ENCODE results near the gene TRAP1. TPM values are rescaled to one million over a fixed set of nuclear protein-coding genes. Genes with fewer than 3 reads are reported as not detected.
A peak's percentile ranks its signal among the peaks of the same experiment; 100 is the strongest.

Gene TRAP1
- total RNA-seq, 2 donors from 2014 or later = 78.1 to 92.9 TPM

- DNase-seq = peak; percentile 59 to 84 (median 78)
- WGBS, 2 donors = 29 to 40% methylated on average over 8 of the region's 8 CpGs
These were observed 21.2 kb upstream of the TRAP1 start for GRCh38 chr16:3738541-3738940.

GRCh38 chr16:3738128-3738527 lies 20.8 kb upstream of the TRAP1 start:
- WGBS, 2 donors = 39 to 55% methylated on average over 5 of the region's 5 CpGs
- no peak for TF ChIP-seq POLR2A (IDR thresholded peaks at IDR 0.05)
- TF ChIP-seq CTCF (IDR thresholded peaks at IDR 0.05) = no peak
- no peak overlapping the region for H3K4me3 ChIP-seq
- H3K4me1 ChIP-seq = peaks cover 26% of the 10 kb centered on the region
- peak; percentile 10 for ATAC-seq
- H3K9me3 ChIP-seq = no peaks in the 10 kb centered on the region
- DNase-seq = peak in 1 of 4 donors; percentile 41
- no peaks in the 10 kb centered on the region for H3K27me3 ChIP-seq
- H3K27ac ChIP-seq = peak overlapping the region in 3 of 4 donors; percentile 44 to 72 (median 69)
- intact Hi-C loops (cut with DNase I) = no loop called here
- H3K36me3 ChIP-seq (replicated peaks in 1 of 2; ENCODE audit: insufficient read depth in 1 of 2, low read depth in 2 of 2) = peaks cover 13 to 39% of the 10 kb centered on the region in 2 donors

More at GRCh38 chr16:3738541-3738940, 21.2 kb upstream of the TRAP1 start:
- TF ChIP-seq POLR2A (IDR thresholded peaks at IDR 0.05) = no peak
- no peak for TF ChIP-seq CTCF (IDR thresholded peaks at IDR 0.05)
- peak overlapping the region; percentile 44 to 78 (median 70) for H3K27ac ChIP-seq
- H3K36me3 ChIP-seq (replicated peaks in 1 of 2; ENCODE audit: insufficient read depth in 1 of 2, low read depth in 2 of 2) = peaks cover 13 to 39% of the 10 kb centered on the region in 2 donors
- H3K4me3 ChIP-seq = no peak overlapping the region
- no peaks in the 10 kb centered on the region for H3K27me3 ChIP-seq
- no peaks in the 10 kb centered on the region for H3K9me3 ChIP-seq
- intact Hi-C loops (cut with DNase I) = no loop called here
- peaks cover 30% of the 10 kb centered on the region for H3K4me1 ChIP-seq
- ATAC-seq = peak; percentile 91

- no peak for TF ChIP-seq POLR2A (IDR thresholded peaks at IDR 0.05)
- no peak for TF ChIP-seq CTCF (IDR thresholded peaks at IDR 0.05)
- Histone ChIP-seq H3K4me1 (peaks cover 21% of the 10 kb centered on the region), H3K27me3 (no peaks in the 10 kb centered on the region), H3K36me3 (replicated peaks in 1 of 2; ENCODE audit: insufficient read depth in 1 of 2, low read depth in 2 of 2) (peaks cover 13 to 40% of the 10 kb centered on the region in 2 donors), H3K9me3 (no peaks in the 10 kb centered on the region), H3K4me3 (no peak overlapping the region), H3K27ac (no peak overlapping the region)
- DNase-seq = no peak
- no peak for ATAC-seq
- 94% methylated on average over 8 of the region's 8 CpGs for WGBS, 2 donors
- intact Hi-C loops (cut with DNase I) = no loop called here
These were observed 19.9 kb upstream of the TRAP1 start for GRCh38 chr16:3737181-3737580.

- ATAC-seq (no peak), DNase-seq (no peak)
- Histone ChIP-seq H3K27ac (no peak overlapping the region), H3K4me3 (no peak overlapping the region), H3K36me3 (replicated peaks in 1 of 2; ENCODE audit: insufficient read depth in 1 of 2, low read depth in 2 of 2) (peaks cover 13 to 49% of the 10 kb centered on the region in 2 donors), H3K9me3 (no peaks in the 10 kb centered on the region), H3K4me1 (peaks cover 21% of the 10 kb centered on the region), H3K27me3 (no peaks in the 10 kb centered on the region)
- intact Hi-C loops (cut with DNase I) = no loop called here
- no peak for TF ChIP-seq POLR2A (IDR thresholded peaks at IDR 0.05)
- 98 to 100% methylated on average over 5 to 6 of the region's 6 CpGs for WGBS, 2 donors
These were observed 18.8 kb upstream of the TRAP1 start for GRCh38 chr16:3736116-3736515.

GRCh38 chr16:3735541-3735940 lies 18.2 kb upstream of the TRAP1 start:
- ATAC-seq = no peak
- DNase-seq = no peak
- peaks cover 13 to 49% of the 10 kb centered on the region in 2 donors for H3K36me3 ChIP-seq (replicated peaks in 1 of 2; ENCODE audit: insufficient read depth in 1 of 2, low read depth in 2 of 2)
- intact Hi-C loops (cut with DNase I) = no loop called here
- H3K27me3 ChIP-seq = no peaks in the 10 kb centered on the region
- TF ChIP-seq CTCF (IDR thresholded peaks at IDR 0.05) (no peak), POLR2A (IDR thresholded peaks at IDR 0.05) (no peak)
- 96 to 98% methylated on average over 11 to 13 of the region's 13 CpGs for WGBS, 2 donors
- no peak overlapping the region for H3K4me3 ChIP-seq
- no peaks in the 10 kb centered on the region for H3K9me3 ChIP-seq
- H3K4me1 ChIP-seq = peaks cover 21% of the 10 kb centered on the region
- H3K27ac ChIP-seq = no peak overlapping the region

Measured in body of pancreas (tissue), 4 donors.